HG03025 (cell line): ENCODE data around the gene LBX2.
"Not testable (repeated sequence)": the region's sequence is repeated elsewhere in the genome, so short reads cannot be mapped to it uniquely, and the experiment has no call there.

Experiments
- ATAC-seq: cut with Tn5 transposase; IDR thresholded peaks from one replicate; pipeline ENCODE4 v1.9.1; 2021; ENCODE audit warnings: mild to moderate bottlenecking, moderate library complexity; ENCODE audit not compliant: unreplicated experiment, low FRiP score

Gene LBX2

GRCh38 chr2:74459503-74460118 is 39.8 kb downstream of the LBX2 start:
- ATAC-seq: not testable (repeated sequence)

GRCh38 chr2:74458938-74459363 is 40.5 kb downstream of the LBX2 start:
- ATAC-seq: no peak

- ATAC-seq: peak; percentile 74
Observed at GRCh38 chr2:74458132-74458937, 41.1 kb downstream of the LBX2 start, which contains the start of gene WBP1. Gene WBP1, plus strand, starts transcription at chr2:74458438. Its CDS starts 165 bp downstream, at chr2:74458603.

- ATAC-seq: peak; percentile 30
Observed at GRCh38 chr2:74457549-74458131, 41.8 kb downstream of the LBX2 start.

- no peak for ATAC-seq
Observed at GRCh38 chr2:74457129-74457548, 42.3 kb downstream of the LBX2 start.

- ATAC-seq: peak; percentile 38
Observed at GRCh38 chr2:74454654-74455511, 44.5 kb downstream of the LBX2 start, which contains the start of gene INO80B. Gene INO80B, plus strand, starts transcription at chr2:74455087. Its CDS starts 30 bp downstream, at chr2:74455117.

GRCh38 chr2:74450570-74451190 is 48.7 kb downstream of the LBX2 start:
- ATAC-seq: no peak

- ATAC-seq: no peak
Observed at GRCh38 chr2:74448771-74449170, 50.6 kb downstream of the LBX2 start.
